GM19468 (cell line): ENCODE measurements around the gene LDLRAP1.

Experiments
- ATAC-seq: cut with Tn5 transposase; IDR thresholded peaks from one replicate; pipeline ENCODE4 v1.9.1; 2021; ENCODE audit warnings: mild to moderate bottlenecking, moderate library complexity, moderate number of reproducible peaks; ENCODE audit not compliant: unreplicated experiment; ENCODE audit errors: extremely low read depth

LDLRAP1 gene

GRCh38 chr1:25618433-25618808 lies 75.0 kb downstream of the LDLRAP1 start:
- no peak for ATAC-seq
